ENCODE results near the gene SLC38A8. TPM values are rescaled to one million over a fixed set of nuclear protein-coding genes. Genes with fewer than 3 reads are reported as not detected.

Gene SLC38A8
- total RNA-seq, 2 donors from 2014 or later: not detected

GRCh38 chr16:84084570-84085270 is 42.1 kb upstream of the SLC38A8 start:
- H3K27ac ChIP-seq (ENCODE audit: low read depth, low read length): no peak overlapping the region
- no peaks in the 10 kb centered on the region for H3K9me3 ChIP-seq (ENCODE audit: control insufficient read depth, low read length)
- Mint-ChIP-seq H3K27ac (no peak overlapping the region), H3K36me3 (ENCODE audit: low read depth) (peaks cover 71% of the 10 kb centered on the region), H3K4me1 (no peaks in the 10 kb centered on the region), H3K4me3 (no peak overlapping the region), H3K9me3 (no peaks in the 10 kb centered on the region), H3K27me3 (ENCODE audit: insufficient read depth) (no peaks in the 10 kb centered on the region)
- H3K4me3 ChIP-seq (ENCODE audit: low read length): no peak overlapping the region
- peak; percentile 93 for DNase-seq
- H3K9ac ChIP-seq (ENCODE audit: extremely low read depth, low read length, poor library complexity, severe bottlenecking): no peak overlapping the region
- H3K4me1 ChIP-seq (ENCODE audit: control insufficient read depth, insufficient read depth, low read length): no peaks in the 10 kb centered on the region
- peaks cover 89% of the 10 kb centered on the region for H3K36me3 ChIP-seq (ENCODE audit: control insufficient read depth, insufficient read depth, low read length)
- peak; percentile 90 for TF ChIP-seq CTCF (conservative IDR thresholded peaks at IDR 0.05)
- 57 to 63% methylated on average over 10 to 11 of the region's 11 CpGs for WGBS, 2 experiments (ENCODE audit: insufficient coverage in 1 of 2, insufficient read length in 1 of 2)
- H3K27me3 ChIP-seq (ENCODE audit: control insufficient read depth, insufficient read depth, low read length, poor library complexity, severe bottlenecking): no peaks in the 10 kb centered on the region

GRCh38 chr16:84082835-84083569 is 40.4 kb upstream of the SLC38A8 start:
- H3K9me3 ChIP-seq (ENCODE audit: control insufficient read depth, low read length): no peaks in the 10 kb centered on the region
- no peak overlapping the region for H3K4me3 Mint-ChIP-seq
- H3K27ac ChIP-seq (ENCODE audit: low read depth, low read length): no peak overlapping the region
- no peaks in the 10 kb centered on the region for H3K27me3 Mint-ChIP-seq (ENCODE audit: insufficient read depth)
- no peak overlapping the region for H3K9ac ChIP-seq (ENCODE audit: extremely low read depth, low read length, poor library complexity, severe bottlenecking)
- no peak for TF ChIP-seq CTCF (conservative IDR thresholded peaks at IDR 0.05)
- 93 to 95% methylated on average over 9 to 11 of the region's 11 CpGs for WGBS, 2 experiments (ENCODE audit: insufficient coverage in 1 of 2, insufficient read length in 1 of 2)
- H3K4me1 Mint-ChIP-seq: no peaks in the 10 kb centered on the region
- H3K36me3 ChIP-seq (ENCODE audit: control insufficient read depth, insufficient read depth, low read length): peaks cover 77% of the 10 kb centered on the region
- H3K9me3 Mint-ChIP-seq: no peaks in the 10 kb centered on the region
- H3K4me1 ChIP-seq (ENCODE audit: control insufficient read depth, insufficient read depth, low read length): no peaks in the 10 kb centered on the region
- no peak for DNase-seq
- H3K27ac Mint-ChIP-seq: no peak overlapping the region
- H3K4me3 ChIP-seq (ENCODE audit: low read length): no peak overlapping the region
- H3K36me3 Mint-ChIP-seq (ENCODE audit: low read depth): peaks cover 68% of the 10 kb centered on the region
- no peaks in the 10 kb centered on the region for H3K27me3 ChIP-seq (ENCODE audit: control insufficient read depth, insufficient read depth, low read length, poor library complexity, severe bottlenecking)

GRCh38 chr16:84082110-84082509 is 39.5 kb upstream of the SLC38A8 start:
- no peaks in the 10 kb centered on the region for H3K4me1 Mint-ChIP-seq
- peak overlapping the region; percentile 58 for H3K27ac Mint-ChIP-seq
- no peak overlapping the region for H3K4me3 Mint-ChIP-seq
- no peaks in the 10 kb centered on the region for H3K4me1 ChIP-seq (ENCODE audit: control insufficient read depth, insufficient read depth, low read length)
- H3K9me3 ChIP-seq (ENCODE audit: control insufficient read depth, low read length): no peaks in the 10 kb centered on the region
- H3K36me3 Mint-ChIP-seq (ENCODE audit: low read depth): peaks cover 71% of the 10 kb centered on the region
- no peak overlapping the region for H3K27ac ChIP-seq (ENCODE audit: low read depth, low read length)
- H3K4me3 ChIP-seq (ENCODE audit: low read length): no peak overlapping the region
- H3K36me3 ChIP-seq (ENCODE audit: control insufficient read depth, insufficient read depth, low read length): peaks cover 69% of the 10 kb centered on the region
- TF ChIP-seq CTCF (conservative IDR thresholded peaks at IDR 0.05): peak; percentile 14
- H3K9me3 Mint-ChIP-seq: no peaks in the 10 kb centered on the region
- H3K27me3 ChIP-seq (ENCODE audit: control insufficient read depth, insufficient read depth, low read length, poor library complexity, severe bottlenecking): no peaks in the 10 kb centered on the region
- WGBS, 2 experiments (ENCODE audit: insufficient coverage in 1 of 2, insufficient read length in 1 of 2): 90 to 91% methylated on average over 4 to 6 of the region's 6 CpGs
- H3K27me3 Mint-ChIP-seq (ENCODE audit: insufficient read depth): no peaks in the 10 kb centered on the region
- DNase-seq: peak; percentile 71
- no peak overlapping the region for H3K9ac ChIP-seq (ENCODE audit: extremely low read depth, low read length, poor library complexity, severe bottlenecking)
